ENCODE data around the gene ZBTB26.
A peak's percentile ranks its signal among the peaks of the same experiment; 100 is the strongest.

Gene ZBTB26

GRCh38 chr9:122930541-122931225 lies 629 bp downstream of the ZBTB26 start:
- DNase-seq (ENCODE audit: low read depth), result no peak

GRCh38 chr9:122929796-122930354 lies 1.4 kb downstream of the ZBTB26 start:
- TF ChIP-seq, protein P1, sequence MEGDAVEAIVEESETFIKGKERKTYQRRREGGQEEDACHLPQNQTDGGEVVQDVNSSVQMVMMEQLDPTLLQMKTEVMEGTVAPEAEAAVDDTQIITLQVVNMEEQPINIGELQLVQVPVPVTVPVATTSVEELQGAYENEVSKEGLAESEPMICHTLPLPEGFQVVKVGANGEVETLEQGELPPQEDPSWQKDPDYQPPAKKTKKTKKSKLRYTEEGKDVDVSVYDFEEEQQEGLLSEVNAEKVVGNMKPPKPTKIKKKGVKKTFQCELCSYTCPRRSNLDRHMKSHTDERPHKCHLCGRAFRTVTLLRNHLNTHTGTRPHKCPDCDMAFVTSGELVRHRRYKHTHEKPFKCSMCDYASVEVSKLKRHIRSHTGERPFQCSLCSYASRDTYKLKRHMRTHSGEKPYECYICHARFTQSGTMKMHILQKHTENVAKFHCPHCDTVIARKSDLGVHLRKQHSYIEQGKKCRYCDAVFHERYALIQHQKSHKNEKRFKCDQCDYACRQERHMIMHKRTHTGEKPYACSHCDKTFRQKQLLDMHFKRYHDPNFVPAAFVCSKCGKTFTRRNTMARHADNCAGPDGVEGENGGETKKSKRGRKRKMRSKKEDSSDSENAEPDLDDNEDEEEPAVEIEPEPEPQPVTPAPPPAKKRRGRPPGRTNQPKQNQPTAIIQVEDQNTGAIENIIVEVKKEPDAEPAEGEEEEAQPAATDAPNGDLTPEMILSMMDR (IDR thresholded peaks at IDR 0.05; ENCODE audit: control insufficient read depth, insufficient read depth, low read depth, low read length, missing control alignments), result no peak
- DNase-seq (ENCODE audit: low read depth), result no peak
- H3K4me3 ChIP-seq (ENCODE audit: control insufficient read depth, low read depth, low read length), result no peak overlapping the region

More at GRCh38 chr9:122930541-122931225, 629 bp downstream of the ZBTB26 start:
- TF ChIP-seq, protein P1 (IDR thresholded peaks at IDR 0.05; ENCODE audit: control insufficient read depth, insufficient read depth, low read depth, low read length, missing control alignments), result no peak
- peak overlapping the region; percentile 86 for H3K4me3 ChIP-seq (ENCODE audit: control insufficient read depth, low read depth, low read length)

GRCh38 chr9:122923947-122924346 lies 7.4 kb downstream of the ZBTB26 start:
- no peak for DNase-seq (ENCODE audit: low read depth)
- TF ChIP-seq, protein P1 (IDR thresholded peaks at IDR 0.05; ENCODE audit: control insufficient read depth, insufficient read depth, low read depth, low read length, missing control alignments), result no peak
- H3K4me3 ChIP-seq (ENCODE audit: control insufficient read depth, low read depth, low read length), result no peak overlapping the region

GRCh38 chr9:122922713-122923112 lies 8.6 kb downstream of the ZBTB26 start:
- DNase-seq (ENCODE audit: low read depth), result no peak
- TF ChIP-seq, protein P1 (IDR thresholded peaks at IDR 0.05; ENCODE audit: control insufficient read depth, insufficient read depth, low read depth, low read length, missing control alignments), result no peak
- H3K4me3 ChIP-seq (ENCODE audit: control insufficient read depth, low read depth, low read length), result no peak overlapping the region

GRCh38 chr9:122918310-122918709 lies 13.0 kb downstream of the ZBTB26 start:
- DNase-seq (ENCODE audit: low read depth), result no peak
- TF ChIP-seq, protein P1 (IDR thresholded peaks at IDR 0.05; ENCODE audit: control insufficient read depth, insufficient read depth, low read depth, low read length, missing control alignments), result no peak

DNA sequence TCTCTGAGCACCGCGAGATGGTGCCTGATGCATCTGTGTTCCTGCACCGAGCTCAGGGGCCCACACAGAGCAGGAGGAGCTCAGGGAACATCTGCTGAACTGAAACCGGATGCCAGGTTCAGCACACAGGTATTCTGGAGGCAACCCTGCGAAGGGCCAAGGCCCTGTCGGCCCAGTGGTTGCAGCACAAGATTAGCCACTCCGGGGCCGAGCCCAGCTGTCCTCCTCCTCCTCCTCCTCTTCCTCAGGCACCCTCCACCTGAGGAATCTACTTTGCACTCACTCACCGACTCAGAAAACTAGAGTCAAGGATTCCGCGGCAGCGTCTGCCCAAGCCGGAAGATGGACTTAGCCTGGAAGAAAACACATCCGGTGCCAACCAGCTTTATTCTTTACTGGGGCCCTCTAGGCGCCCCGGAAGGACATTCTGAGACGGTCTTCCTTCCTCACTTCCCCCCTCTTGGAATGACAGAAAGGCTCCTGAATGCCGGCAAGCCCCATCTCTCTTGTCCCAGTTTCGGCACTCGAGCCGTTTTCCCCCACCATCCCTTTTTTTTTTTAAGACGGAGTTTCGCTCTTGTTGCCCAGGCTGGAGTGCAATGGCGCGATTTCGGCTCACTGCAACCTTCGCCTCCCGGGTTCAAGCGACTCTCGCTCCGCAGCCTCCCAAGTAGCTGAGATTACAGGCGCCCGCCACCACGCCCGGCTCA lies 18.2 kb downstream of the ZBTB26 start, which contains the start of gene ZBTB6:
Gene ZBTB6, minus strand, starts transcription at position 360 of the 710 bp plus-strand sequence. CDS start 1,251 bp downstream, outside the sequence.
- peak within 1 kb of the TSS; percentile 81 for H3K4me3 ChIP-seq (ENCODE audit: control insufficient read depth, low read depth, low read length)
- TF ChIP-seq, protein P1 (IDR thresholded peaks at IDR 0.05; ENCODE audit: control insufficient read depth, insufficient read depth, low read depth, low read length, missing control alignments), result no peak
- DNase-seq (ENCODE audit: low read depth), result peak; percentile 45

More at GRCh38 chr9:122918310-122918709, 13.0 kb downstream of the ZBTB26 start:
- no peak overlapping the region for H3K4me3 ChIP-seq (ENCODE audit: control insufficient read depth, low read depth, low read length)

All from AG09309 (cell line).